Left renal cortex interstitium (tissue), 4 donors: Measurements from ENCODE around the gene SLC1A7. TPM values are rescaled to one million over a fixed set of nuclear protein-coding genes. Genes with fewer than 3 reads are reported as not detected.

Experiments
- DNase-seq, 4 donors: peaks; one replicate each; pipeline ENCODE4 v3.0.0-alpha.2; 2013; ENCODE audit warnings: low read depth in 4 of 4, low spot score in 2 of 4, missing footprints in 1 of 4
- polyA plus RNA-seq, 4 donors: library from polyadenylated mRNA; unstranded; fragments of 120-200 nt; gene quantifications; one replicate each; pipeline ENCODE4 v1.2.1, GENCODE V29; 2013; ENCODE audit not compliant: insufficient read length in 4 of 4

SLC1A7 gene
- polyA plus RNA-seq, 4 donors, result 0.11 to 0.26 (median 0.14) TPM

GRCh38 chr1:53065391-53065790 is 77.0 kb downstream of the SLC1A7 start:
- no peak for DNase-seq

GRCh38 chr1:53063744-53064515 is 78.5 kb downstream of the SLC1A7 start:
- no peak for DNase-seq

- no peak for DNase-seq
Measured at GRCh38 chr1:53062708-53063591, 79.5 kb downstream of the SLC1A7 start.

GRCh38 chr1:53061859-53062707 is 80.4 kb downstream of the SLC1A7 start, which contains the start of gene PODN:
Gene PODN, plus strand, starts transcription at chr1:53062213. Its CDS starts 7,643 bp downstream, at chr1:53069856.
- no peak for DNase-seq

GRCh38 chr1:53061123-53061858 is 81.1 kb downstream of the SLC1A7 start:
- DNase-seq, result no peak

GRCh38 chr1:53060579-53060978 is 81.9 kb downstream of the SLC1A7 start:
- no peak for DNase-seq

- no peak for DNase-seq
Measured at GRCh38 chr1:53057127-53057526, 85.3 kb downstream of the SLC1A7 start.

- no peak for DNase-seq
Measured at GRCh38 chr1:53051676-53052075, 90.8 kb downstream of the SLC1A7 start.

GRCh38 chr1:53050310-53050709 is 92.1 kb downstream of the SLC1A7 start:
- DNase-seq, result no peak

- DNase-seq, result no peak
Measured at GRCh38 chr1:53049574-53049967, 92.9 kb downstream of the SLC1A7 start.

- DNase-seq, result no peak
Measured at GRCh38 chr1:53048960-53049573, 93.4 kb downstream of the SLC1A7 start.

GRCh38 chr1:53047737-53048736 is 94.4 kb downstream of the SLC1A7 start:
- no peak for DNase-seq

- no peak for DNase-seq
Measured at GRCh38 chr1:53046930-53047329, 95.5 kb downstream of the SLC1A7 start.

- DNase-seq, result no peak
Measured at GRCh38 chr1:53044926-53045325, 97.5 kb downstream of the SLC1A7 start.

- no peak for DNase-seq
Measured at GRCh38 chr1:53043271-53043670, 99.2 kb downstream of the SLC1A7 start.

- no peak for DNase-seq
Measured at GRCh38 chr1:53038566-53038965, 103.9 kb downstream of the SLC1A7 start.
